ENCODE data around the gene KHDC4. TPM values are rescaled to one million over a fixed set of nuclear protein-coding genes. Genes with fewer than 3 reads are reported as not detected.

Gene KHDC4
- total RNA-seq, 1 experiment from 2014 or later, result 93.3 TPM

DNA sequence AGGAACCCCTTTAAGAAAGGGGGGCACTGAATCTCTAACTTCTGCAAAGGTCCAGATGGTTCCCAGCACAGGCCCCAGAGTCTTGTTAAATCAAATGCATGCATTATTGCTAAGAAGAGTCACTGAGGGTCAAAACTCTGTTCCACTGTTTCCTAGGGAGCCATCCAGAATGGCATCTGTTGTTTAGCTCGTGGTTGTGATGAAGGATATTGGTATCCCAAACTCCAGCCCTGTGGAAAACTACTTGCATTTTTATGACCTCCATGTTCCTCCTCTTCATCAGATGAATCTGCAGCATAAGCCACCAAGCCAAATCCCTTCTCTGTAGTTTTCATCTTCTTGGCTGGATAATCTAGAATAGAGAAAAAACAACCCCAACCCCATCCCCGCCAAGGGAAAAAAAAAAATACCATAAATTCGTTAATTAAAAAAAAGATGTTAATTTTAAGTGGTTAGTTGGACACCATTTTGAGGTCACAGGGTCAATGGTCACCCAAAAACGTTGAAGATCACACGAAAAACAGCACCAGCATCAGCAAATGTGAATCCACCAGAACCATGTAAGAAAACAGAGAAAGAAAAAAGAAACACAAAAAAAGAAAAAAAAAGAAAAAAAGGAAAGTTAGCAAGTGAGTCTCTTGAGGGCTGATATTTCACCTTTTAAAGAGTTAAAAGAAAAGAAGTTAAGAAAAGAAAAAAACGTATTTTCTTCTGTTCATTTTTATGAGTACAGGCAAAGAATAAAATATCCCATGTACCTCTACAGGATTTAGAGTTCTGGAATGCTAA lies 20.1 kb downstream of the KHDC4 start:
- H3K27me3 ChIP-seq (replicated peaks; ENCODE audit: insufficient read depth, low read depth, low read length, poor library complexity), result no peaks in the 10 kb centered on the region
- no TSS peak for BruUV-seq (replicated peaks)
- H3K9me3 ChIP-seq (ENCODE audit: low read depth, low read length, poor library complexity, severe bottlenecking), result no peaks in the 10 kb centered on the region
- ChIA-PET CTCF (no interaction called here), POLR2A (ENCODE audit: low non-redundant PET) (no interaction called here)
- DNase-seq (ENCODE audit: low spot score), result no peak
- TF ChIP-seq, protein P1, sequence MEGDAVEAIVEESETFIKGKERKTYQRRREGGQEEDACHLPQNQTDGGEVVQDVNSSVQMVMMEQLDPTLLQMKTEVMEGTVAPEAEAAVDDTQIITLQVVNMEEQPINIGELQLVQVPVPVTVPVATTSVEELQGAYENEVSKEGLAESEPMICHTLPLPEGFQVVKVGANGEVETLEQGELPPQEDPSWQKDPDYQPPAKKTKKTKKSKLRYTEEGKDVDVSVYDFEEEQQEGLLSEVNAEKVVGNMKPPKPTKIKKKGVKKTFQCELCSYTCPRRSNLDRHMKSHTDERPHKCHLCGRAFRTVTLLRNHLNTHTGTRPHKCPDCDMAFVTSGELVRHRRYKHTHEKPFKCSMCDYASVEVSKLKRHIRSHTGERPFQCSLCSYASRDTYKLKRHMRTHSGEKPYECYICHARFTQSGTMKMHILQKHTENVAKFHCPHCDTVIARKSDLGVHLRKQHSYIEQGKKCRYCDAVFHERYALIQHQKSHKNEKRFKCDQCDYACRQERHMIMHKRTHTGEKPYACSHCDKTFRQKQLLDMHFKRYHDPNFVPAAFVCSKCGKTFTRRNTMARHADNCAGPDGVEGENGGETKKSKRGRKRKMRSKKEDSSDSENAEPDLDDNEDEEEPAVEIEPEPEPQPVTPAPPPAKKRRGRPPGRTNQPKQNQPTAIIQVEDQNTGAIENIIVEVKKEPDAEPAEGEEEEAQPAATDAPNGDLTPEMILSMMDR (conservative IDR thresholded peaks at IDR 0.05; ENCODE audit: low read depth, low read length), result no peak
- TF ChIP-seq EZH2 (IDR thresholded peaks at IDR 0.05; ENCODE audit: borderline replicate concordance, low read depth, low read length, poor library complexity, severe bottlenecking), result no peak
- H3K4me1 ChIP-seq (ENCODE audit: insufficient read depth, low read length, poor library complexity, severe bottlenecking), result peaks cover 8% of the 10 kb centered on the region
- H3K4me3 ChIP-seq (ENCODE audit: low read depth, low read length, poor library complexity, severe bottlenecking), result no peak overlapping the region
- peaks cover 79% of the 10 kb centered on the region for H3K36me3 ChIP-seq (ENCODE audit: insufficient read depth, low read length, poor library complexity, severe bottlenecking)
- no peak overlapping the region for H3K27ac ChIP-seq (ENCODE audit: low read depth, low read length, poor library complexity, severe bottlenecking)
- intact Hi-C loops (cut with micrococcal nuclease; ENCODE audit: unreplicated experiment), result no loop called here

- Histone ChIP-seq H3K4me3 (ENCODE audit: low read depth, low read length, poor library complexity, severe bottlenecking) (no peak overlapping the region), H3K36me3 (ENCODE audit: insufficient read depth, low read length, poor library complexity, severe bottlenecking) (peaks cover 73% of the 10 kb centered on the region), H3K4me1 (ENCODE audit: insufficient read depth, low read length, poor library complexity, severe bottlenecking) (peaks cover 8% of the 10 kb centered on the region), H3K9me3 (ENCODE audit: low read depth, low read length, poor library complexity, severe bottlenecking) (no peaks in the 10 kb centered on the region), H3K27me3 (replicated peaks; ENCODE audit: insufficient read depth, low read depth, low read length, poor library complexity) (no peaks in the 10 kb centered on the region), H3K27ac (ENCODE audit: low read depth, low read length, poor library complexity, severe bottlenecking) (peak overlapping the region; percentile 27)
- no peak for DNase-seq (ENCODE audit: low spot score)
- CTCF ChIA-PET, result no interaction called here
- TF ChIP-seq, protein P1 (conservative IDR thresholded peaks at IDR 0.05; ENCODE audit: low read depth, low read length), result no peak
- TF ChIP-seq EZH2 (IDR thresholded peaks at IDR 0.05; ENCODE audit: borderline replicate concordance, low read depth, low read length, poor library complexity, severe bottlenecking), result no peak
- POLR2A ChIA-PET (ENCODE audit: low non-redundant PET), result interaction anchor here (0.6 kb wide), 1 partner anchor 9 kb away, joined by 4 read pairs; no protein-coding TSS in a partner anchor
- BruUV-seq (replicated peaks), result no TSS peak
- intact Hi-C loops (cut with micrococcal nuclease; ENCODE audit: unreplicated experiment), result no loop called here
These were observed 22.1 kb downstream of the KHDC4 start for GRCh38 chr1:155912056-155912536.

DNA sequence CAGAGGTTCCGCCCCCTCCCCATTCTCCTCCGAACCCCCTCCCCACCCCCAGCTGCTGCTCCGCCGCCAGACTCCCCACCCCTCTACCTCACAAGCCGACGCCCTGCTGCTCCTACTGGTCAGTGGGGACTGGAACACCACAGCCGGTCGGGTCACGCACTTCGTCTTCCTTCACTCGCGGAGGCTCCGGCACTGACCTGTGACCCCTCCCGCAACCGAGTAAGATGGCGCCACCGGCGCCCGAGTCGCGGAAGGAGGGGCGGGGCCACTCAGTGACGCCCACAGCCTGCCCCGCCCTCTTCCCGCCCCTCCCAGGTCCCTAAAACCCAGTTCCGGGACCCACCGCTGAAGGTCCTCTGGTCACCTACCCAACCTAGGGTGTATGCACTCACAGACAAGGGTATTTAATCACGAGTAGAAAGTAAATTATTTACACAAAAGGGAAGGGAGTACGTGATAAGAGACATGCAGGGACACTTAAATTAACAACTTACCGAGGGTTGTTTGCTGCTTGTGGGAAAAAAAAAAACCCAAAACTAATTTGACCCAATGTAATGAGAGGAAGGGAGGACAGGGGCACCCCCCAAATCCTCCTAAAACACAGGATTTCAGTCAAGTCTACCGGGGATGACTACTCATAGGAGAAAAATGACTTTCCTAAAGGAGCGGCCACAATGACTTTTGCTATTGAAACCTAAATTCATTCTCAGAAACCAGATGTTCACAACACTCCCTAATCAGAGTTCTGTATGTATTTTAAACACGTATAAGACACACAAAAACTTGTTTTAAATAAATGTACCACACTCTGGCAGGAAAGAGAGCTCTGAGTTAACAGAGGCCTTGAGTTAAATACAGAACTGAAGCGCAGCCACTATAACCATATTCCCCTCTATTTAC lies 22.8 kb downstream of the KHDC4 start, which contains the start of gene RIT1:
Gene RIT1, minus strand, starts transcription at position 194 of the 900 bp plus-strand sequence. CDS start 588 bp downstream, outside the sequence.
- peaks cover 70% of the 10 kb centered on the region for H3K36me3 ChIP-seq (ENCODE audit: insufficient read depth, low read length, poor library complexity, severe bottlenecking)
- peak within 1 kb of the TSS; percentile 27 for H3K27ac ChIP-seq (ENCODE audit: low read depth, low read length, poor library complexity, severe bottlenecking)
- no peak for TF ChIP-seq EZH2 (IDR thresholded peaks at IDR 0.05; ENCODE audit: borderline replicate concordance, low read depth, low read length, poor library complexity, severe bottlenecking)
- TF ChIP-seq, protein P1 (conservative IDR thresholded peaks at IDR 0.05; ENCODE audit: low read depth, low read length), result no peak
- ChIA-PET CTCF (no interaction called here), POLR2A (ENCODE audit: low non-redundant PET) (interaction anchor here (0.6 kb wide), 1 partner anchor 9 kb away, joined by 4 read pairs; no protein-coding TSS in a partner anchor)
- H3K27me3 ChIP-seq (replicated peaks; ENCODE audit: insufficient read depth, low read depth, low read length, poor library complexity), result no peaks in the 10 kb centered on the region
- BruUV-seq (replicated peaks), result no TSS peak
- H3K4me1 ChIP-seq (ENCODE audit: insufficient read depth, low read length, poor library complexity, severe bottlenecking), result peaks cover 11% of the 10 kb centered on the region
- peak within 1 kb of the TSS; percentile 57 for H3K4me3 ChIP-seq (ENCODE audit: low read depth, low read length, poor library complexity, severe bottlenecking)
- intact Hi-C loops (cut with micrococcal nuclease; ENCODE audit: unreplicated experiment), result no loop called here
- no peaks in the 10 kb centered on the region for H3K9me3 ChIP-seq (ENCODE audit: low read depth, low read length, poor library complexity, severe bottlenecking)
- peak; percentile 87 for DNase-seq (ENCODE audit: low spot score)
